Calu3 (cell line): Measurements from ENCODE around the gene TMEM165. TPM values are rescaled to one million over a fixed set of nuclear protein-coding genes. Genes with fewer than 3 reads are reported as not detected.
A peak's percentile ranks its signal among the peaks of the same experiment; 100 is the strongest.

ENCODE experiments used
- BruUV-seq: library from RNA; stranded (reverse); fragments of 400-500 nt; replicated peaks from 2 replicates; lab custom pipeline; 2021; lab: Mats Ljungman, UMichigan
- CTCF ChIA-PET: fragments of 300-600 bp; sonication (Branson Sonifier 250); formaldehyde crosslinking; loops from one replicate; lab custom pipeline; 2022; ENCODE audit warnings: antibody characterized with exemption; lab: Charles Lee
- DNase-seq: peaks from one replicate; pipeline ENCODE4 v3.0.0; 2022
- H3K27ac Mint-ChIP-seq: one replicate; pipeline ENCODE4 v1.8.0; 2022; ENCODE audit warnings: mixed read lengths; ENCODE audit not compliant: unreplicated experiment
- H3K27me3 Mint-ChIP-seq: one replicate; pipeline ENCODE4 v1.8.0; 2022; ENCODE audit warnings: mixed read lengths; ENCODE audit not compliant: unreplicated experiment
- H3K36me3 Mint-ChIP-seq: one replicate; pipeline ENCODE4 v1.8.0; 2022; ENCODE audit warnings: mild to moderate bottlenecking, moderate library complexity, mixed read lengths; ENCODE audit not compliant: insufficient read depth, unreplicated experiment
- H3K4me1 Mint-ChIP-seq: one replicate; pipeline ENCODE4 v1.8.0; 2022; ENCODE audit warnings: mild to moderate bottlenecking, low read depth, mixed read lengths; ENCODE audit not compliant: unreplicated experiment
- H3K4me3 Mint-ChIP-seq: one replicate; pipeline ENCODE4 v1.8.0; 2022; ENCODE audit warnings: mild to moderate bottlenecking, low read depth, moderate library complexity, mixed read lengths; ENCODE audit not compliant: unreplicated experiment
- H3K9me3 Mint-ChIP-seq: one replicate; pipeline ENCODE4 v1.8.0; 2022; ENCODE audit warnings: low read depth, mixed read lengths; ENCODE audit not compliant: unreplicated experiment
- intact Hi-C: fragments of 100-400 bp; cut with micrococcal nuclease; formaldehyde crosslinking; loops from one replicate; pipeline ENCODE4 v1.10.0; 2022; ENCODE audit not compliant: unreplicated experiment
- total RNA-seq: library from RNA; stranded (reverse); gene quantifications from 2 replicates; pipeline ENCODE4 v1.2.3, GENCODE V29; 2022
- TF ChIP-seq, protein P1 (sequence below): fragments of 200-600 bp; IDR thresholded peaks from one replicate; pipeline ENCODE4 v1.8.0; 2022; ENCODE audit warnings: antibody characterized with exemption; ENCODE audit not compliant: unreplicated experiment

Gene TMEM165
- total RNA-seq, 1 experiment from 2014 or later, result 96.6 TPM

DNA sequence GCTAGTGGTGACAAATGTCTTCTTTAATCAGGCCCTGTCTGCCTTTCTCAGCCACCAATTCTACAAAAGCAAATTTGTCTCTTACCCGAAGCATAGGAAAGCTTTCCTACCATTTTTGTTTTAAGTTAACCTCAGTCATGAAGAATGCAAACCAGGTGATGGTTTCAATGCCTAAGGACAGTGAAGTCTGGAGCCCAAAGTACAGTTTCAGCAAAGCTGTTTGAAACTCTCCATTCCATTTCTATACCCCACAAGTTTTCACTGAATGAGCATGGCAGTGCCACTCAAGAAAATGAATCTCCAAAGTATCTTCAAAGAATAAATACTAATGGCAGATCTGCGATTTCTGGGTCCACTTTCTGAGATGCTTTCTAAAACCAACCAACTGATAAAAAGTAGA, 25.8 kb upstream of the TMEM165 start:
- Mint-ChIP-seq H3K4me3 (no peak overlapping the region), H3K9me3 (no peaks in the 10 kb centered on the region), H3K36me3 (peaks cover 5% of the 10 kb centered on the region), H3K27ac (no peak overlapping the region), H3K27me3 (no peaks in the 10 kb centered on the region), H3K4me1 (no peaks in the 10 kb centered on the region)
- TSS peak; percentile 43 for BruUV-seq
- CTCF ChIA-PET, result no interaction called here
- TF ChIP-seq, protein P1, sequence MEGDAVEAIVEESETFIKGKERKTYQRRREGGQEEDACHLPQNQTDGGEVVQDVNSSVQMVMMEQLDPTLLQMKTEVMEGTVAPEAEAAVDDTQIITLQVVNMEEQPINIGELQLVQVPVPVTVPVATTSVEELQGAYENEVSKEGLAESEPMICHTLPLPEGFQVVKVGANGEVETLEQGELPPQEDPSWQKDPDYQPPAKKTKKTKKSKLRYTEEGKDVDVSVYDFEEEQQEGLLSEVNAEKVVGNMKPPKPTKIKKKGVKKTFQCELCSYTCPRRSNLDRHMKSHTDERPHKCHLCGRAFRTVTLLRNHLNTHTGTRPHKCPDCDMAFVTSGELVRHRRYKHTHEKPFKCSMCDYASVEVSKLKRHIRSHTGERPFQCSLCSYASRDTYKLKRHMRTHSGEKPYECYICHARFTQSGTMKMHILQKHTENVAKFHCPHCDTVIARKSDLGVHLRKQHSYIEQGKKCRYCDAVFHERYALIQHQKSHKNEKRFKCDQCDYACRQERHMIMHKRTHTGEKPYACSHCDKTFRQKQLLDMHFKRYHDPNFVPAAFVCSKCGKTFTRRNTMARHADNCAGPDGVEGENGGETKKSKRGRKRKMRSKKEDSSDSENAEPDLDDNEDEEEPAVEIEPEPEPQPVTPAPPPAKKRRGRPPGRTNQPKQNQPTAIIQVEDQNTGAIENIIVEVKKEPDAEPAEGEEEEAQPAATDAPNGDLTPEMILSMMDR, result no peak
- intact Hi-C loops, result no loop called here
- DNase-seq, result no peak

DNA sequence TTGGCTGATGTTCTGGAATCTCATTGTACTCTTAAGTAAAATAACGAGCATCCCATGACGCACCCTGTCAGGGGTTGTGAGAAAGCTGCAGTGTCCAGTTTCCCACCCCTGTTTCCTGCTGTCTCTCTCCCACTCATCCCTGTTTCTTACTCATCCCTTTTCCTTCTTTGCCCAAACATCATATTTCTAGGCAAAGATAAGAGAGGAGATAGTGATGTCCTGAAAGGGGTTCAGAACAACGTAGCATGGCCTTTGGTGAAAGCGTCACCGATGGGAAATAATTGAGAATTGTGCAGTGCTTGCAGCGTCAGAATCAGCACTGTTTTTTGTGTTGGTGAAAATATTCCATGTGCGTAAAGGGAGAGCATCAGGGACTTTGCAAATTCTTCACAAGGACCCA, 23.5 kb upstream of the TMEM165 start:
- Mint-ChIP-seq H3K9me3 (peaks cover 2% of the 10 kb centered on the region), H3K27me3 (no peaks in the 10 kb centered on the region), H3K36me3 (peaks cover 5% of the 10 kb centered on the region), H3K4me1 (no peaks in the 10 kb centered on the region), H3K4me3 (no peak overlapping the region), H3K27ac (no peak overlapping the region)
- DNase-seq, result no peak
- BruUV-seq, result no TSS peak
- TF ChIP-seq, protein P1, result no peak
- intact Hi-C loops, result no loop called here
- CTCF ChIA-PET, result no interaction called here

DNA sequence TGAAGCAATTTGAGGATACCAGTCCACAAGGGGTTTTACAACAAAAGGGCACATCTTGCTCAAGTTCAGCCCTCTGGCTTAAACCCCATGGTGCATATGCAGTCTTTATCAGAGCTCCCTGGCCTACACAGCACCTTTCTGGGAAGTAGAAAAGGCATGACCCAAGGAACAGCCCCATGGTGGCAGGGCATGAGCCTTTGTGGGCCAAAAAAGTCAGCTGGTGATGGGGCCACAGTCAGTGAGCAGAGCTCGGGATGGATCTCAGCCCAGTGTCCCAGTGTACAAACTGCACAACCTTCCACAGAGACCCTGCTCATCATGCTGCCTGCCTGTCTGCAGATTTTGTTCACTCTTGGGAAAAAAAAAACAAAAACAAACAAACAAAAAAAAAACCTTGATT, 22.3 kb upstream of the TMEM165 start:
- Mint-ChIP-seq H3K4me1 (peaks cover 2% of the 10 kb centered on the region), H3K27me3 (no peaks in the 10 kb centered on the region), H3K36me3 (peaks cover 5% of the 10 kb centered on the region), H3K27ac (no peak overlapping the region), H3K9me3 (peaks cover 2% of the 10 kb centered on the region), H3K4me3 (no peak overlapping the region)
- TF ChIP-seq, protein P1, result no peak
- no peak for DNase-seq
- CTCF ChIA-PET, result interaction anchor here (0.7 kb wide), 1 partner anchor 1137 kb away, joined by 3 read pairs; no protein-coding TSS in a partner anchor
- BruUV-seq, result no TSS peak
- intact Hi-C loops, result no loop called here

DNA sequence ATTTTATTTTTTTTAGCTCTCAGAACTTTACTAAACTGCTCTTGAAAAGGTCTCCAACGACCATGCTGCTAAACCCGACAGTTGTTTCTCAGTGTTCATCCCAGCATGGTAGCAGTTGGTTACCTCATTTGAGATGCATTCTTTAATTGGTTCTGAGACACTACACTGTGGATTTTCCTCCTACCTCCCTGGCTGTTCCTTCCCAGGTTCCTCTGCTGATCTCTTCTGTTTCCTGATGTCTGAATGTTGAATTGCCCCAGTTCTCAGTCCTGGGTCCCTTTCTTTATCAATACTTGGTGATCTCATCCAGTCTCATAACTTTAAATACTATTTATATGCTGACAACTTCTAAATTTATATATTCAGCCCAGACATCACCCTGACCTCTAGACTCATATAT, 19.1 kb upstream of the TMEM165 start:
- no peak overlapping the region for H3K27ac Mint-ChIP-seq
- BruUV-seq, result no TSS peak
- intact Hi-C loops, result no loop called here
- DNase-seq, result no peak
- H3K36me3 Mint-ChIP-seq, result peaks cover 6% of the 10 kb centered on the region
- CTCF ChIA-PET, result no interaction called here
- H3K4me3 Mint-ChIP-seq, result no peak overlapping the region
- peaks cover 2% of the 10 kb centered on the region for H3K9me3 Mint-ChIP-seq
- TF ChIP-seq, protein P1, result no peak
- H3K27me3 Mint-ChIP-seq, result no peaks in the 10 kb centered on the region
- peaks cover 19% of the 10 kb centered on the region for H3K4me1 Mint-ChIP-seq
